ENCODE measurements around the gene NFE2L1. TPM values are rescaled to one million over a fixed set of nuclear protein-coding genes. Genes with fewer than 3 reads are reported as not detected.
A peak's percentile ranks its signal among the peaks of the same experiment; 100 is the strongest.

Gene NFE2L1
- total and polyA plus RNA-seq, 2 experiments from 2014 or later: 42.4 to 86.4 TPM

GRCh38 chr17:48024149-48025039 lies 23.8 kb upstream of the NFE2L1 start:
- H3K27me3 ChIP-seq: peaks cover 37% of the 10 kb centered on the region
- peak overlapping the region; percentile 44 for H2AFZ ChIP-seq
- H3K9me2 ChIP-seq (replicated peaks; ENCODE audit: insufficient read depth): no peaks in the 10 kb centered on the region
- H3K4me2 ChIP-seq: peak overlapping the region; percentile 85
- H3K27ac ChIP-seq: no peak overlapping the region
- WGBS (ENCODE audit: low lambda C conversion rate, missing lambda C conversion rate): 2% methylated on average over 49 of the region's 54 CpGs
- H3K79me2 ChIP-seq: no peaks in the 10 kb centered on the region
- no peaks in the 10 kb centered on the region for H3K9me3 ChIP-seq (ENCODE audit: low read depth)
- H4K20me1 ChIP-seq (ENCODE audit: insufficient read depth, poor library complexity, severe bottlenecking): no peaks in the 10 kb centered on the region
- peak overlapping the region; percentile 15 for H3K4me3 ChIP-seq
- H3K4me1 ChIP-seq (ENCODE audit: insufficient read depth): peaks cover 31% of the 10 kb centered on the region
- no peaks in the 10 kb centered on the region for H3K36me3 ChIP-seq (replicated peaks; ENCODE audit: insufficient read depth, low read depth)
- DNase-seq (ENCODE audit: low spot score): peak; percentile 58
- TF ChIP-seq CTCF (IDR thresholded peaks at IDR 0.05; ENCODE audit: poor library complexity) (no peak), EZH2phosphoT487 (IDR thresholded peaks at IDR 0.05; ENCODE audit: low read depth, severe bottlenecking, unreplicated experiment) (peak; percentile 45)

GRCh38 chr17:48025040-48025903 lies 22.9 kb upstream of the NFE2L1 start:
- H3K9me2 ChIP-seq (replicated peaks; ENCODE audit: insufficient read depth): no peaks in the 10 kb centered on the region
- H3K4me1 ChIP-seq (ENCODE audit: insufficient read depth): peaks cover 31% of the 10 kb centered on the region
- peaks cover 36% of the 10 kb centered on the region for H3K27me3 ChIP-seq
- peak overlapping the region; percentile 20 for H3K4me3 ChIP-seq
- H3K4me2 ChIP-seq: peak overlapping the region; percentile 94
- H3K9me3 ChIP-seq (ENCODE audit: low read depth): no peaks in the 10 kb centered on the region
- peak; percentile 98 for DNase-seq (ENCODE audit: low spot score)
- H2AFZ ChIP-seq: peak overlapping the region; percentile 45
- H4K20me1 ChIP-seq (ENCODE audit: insufficient read depth, poor library complexity, severe bottlenecking): no peaks in the 10 kb centered on the region
- no peaks in the 10 kb centered on the region for H3K79me2 ChIP-seq
- 3% methylated on average over 47 of the region's 56 CpGs for WGBS (ENCODE audit: low lambda C conversion rate, missing lambda C conversion rate)
- H3K27ac ChIP-seq: peak overlapping the region; percentile 49
- H3K36me3 ChIP-seq (replicated peaks; ENCODE audit: insufficient read depth, low read depth): no peaks in the 10 kb centered on the region
- no peak for TF ChIP-seq EZH2phosphoT487 (IDR thresholded peaks at IDR 0.05; ENCODE audit: low read depth, severe bottlenecking, unreplicated experiment)
- peak; percentile 99 for TF ChIP-seq CTCF (IDR thresholded peaks at IDR 0.05; ENCODE audit: poor library complexity)

GRCh38 chr17:48025904-48026501 lies 22.2 kb upstream of the NFE2L1 start:
- Histone ChIP-seq H3K9me3 (ENCODE audit: low read depth) (no peaks in the 10 kb centered on the region), H3K27ac (peak overlapping the region; percentile 49), H3K36me3 (replicated peaks; ENCODE audit: insufficient read depth, low read depth) (no peaks in the 10 kb centered on the region), H4K20me1 (ENCODE audit: insufficient read depth, poor library complexity, severe bottlenecking) (no peaks in the 10 kb centered on the region), H3K4me1 (ENCODE audit: insufficient read depth) (peaks cover 31% of the 10 kb centered on the region), H2AFZ (no peak overlapping the region), H3K79me2 (no peaks in the 10 kb centered on the region), H3K9me2 (replicated peaks; ENCODE audit: insufficient read depth) (no peaks in the 10 kb centered on the region), H3K4me2 (peak overlapping the region; percentile 94), H3K4me3 (no peak overlapping the region), H3K27me3 (peaks cover 29% of the 10 kb centered on the region)
- DNase-seq (ENCODE audit: low spot score): no peak
- 43% methylated on average over 8 of the region's 8 CpGs for WGBS (ENCODE audit: low lambda C conversion rate, missing lambda C conversion rate)
- no peak for TF ChIP-seq EZH2phosphoT487 (IDR thresholded peaks at IDR 0.05; ENCODE audit: low read depth, severe bottlenecking, unreplicated experiment)

Data from hepatocyte (in vitro differentiated cells).